Esophagus (tissue), 2 donors: ENCODE results near the gene PIK3CB. TPM values are rescaled to one million over a fixed set of nuclear protein-coding genes. Genes with fewer than 3 reads are reported as not detected.
"Not testable (repeated sequence)": the region's sequence is repeated elsewhere in the genome, so short reads cannot be mapped to it uniquely, and the experiment has no call there.

ENCODE experiments used
- H3K27ac ChIP-seq, 2 donors: one replicate each; pipeline ENCODE4 v1.5.1; 2013; ENCODE audit warnings: low read depth in 2 of 2, mild to moderate bottlenecking in 2 of 2, inconsistent platforms in 1 of 2, low read length in 1 of 2, moderate library complexity in 1 of 2
- H3K27me3 ChIP-seq, 2 donors: one replicate each; pipeline ENCODE4 v1.6.1; 2013; ENCODE audit warnings: low read length in 2 of 2, control low read depth in 1 of 2, mild to moderate bottlenecking in 1 of 2; ENCODE audit not compliant: insufficient read depth in 2 of 2, control insufficient read depth in 1 of 2
- H3K36me3 ChIP-seq, 2 donors: one replicate each; pipeline ENCODE4 v1.6.1; 2013; ENCODE audit warnings: low read length in 1 of 2; ENCODE audit not compliant: control insufficient read depth in 2 of 2, insufficient read depth in 2 of 2
- H3K4me1 ChIP-seq, 2 donors: one replicate each; pipeline ENCODE4 v1.6.1; 2013; ENCODE audit warnings: low read length in 1 of 2; ENCODE audit not compliant: control insufficient read depth in 2 of 2, insufficient read depth in 2 of 2
- H3K4me3 ChIP-seq, 2 donors: one replicate each; pipeline ENCODE4 v1.5.1; 2013; ENCODE audit warnings: low read length in 2 of 2, mild to moderate bottlenecking in 2 of 2, low read depth in 1 of 2, moderate library complexity in 1 of 2
- H3K9me3 ChIP-seq, 2 donors: one replicate each; pipeline ENCODE4 v1.6.1; 2013; ENCODE audit warnings: mild to moderate bottlenecking in 2 of 2, low read depth in 1 of 2, low read length in 1 of 2, moderate library complexity in 1 of 2; ENCODE audit not compliant: control insufficient read depth in 2 of 2, insufficient read depth in 1 of 2
- WGBS, 2 donors: extraction: QIAGEN DNeasy Blood & Tissue Kit; methylation state at CpG; one replicate each; pipeline ENCODE4 v1.1.7; 2013; 5-methylcytosine and 5-hydroxymethylcytosine counted together
- polyA plus RNA-seq, 2 donors: library from polyadenylated mRNA; stranded (reverse); fragments of 200-250 nt; gene quantifications; one replicate each; pipeline ENCODE4 v1.2.3, GENCODE V29; 2013
- donor health status: healthy with polysubstance abuse.
- donor health status: Bipolar disorder and iron deficiency.

PIK3CB gene
- polyA plus RNA-seq, 2 donors: 7.5 to 10.6 TPM

DNA sequence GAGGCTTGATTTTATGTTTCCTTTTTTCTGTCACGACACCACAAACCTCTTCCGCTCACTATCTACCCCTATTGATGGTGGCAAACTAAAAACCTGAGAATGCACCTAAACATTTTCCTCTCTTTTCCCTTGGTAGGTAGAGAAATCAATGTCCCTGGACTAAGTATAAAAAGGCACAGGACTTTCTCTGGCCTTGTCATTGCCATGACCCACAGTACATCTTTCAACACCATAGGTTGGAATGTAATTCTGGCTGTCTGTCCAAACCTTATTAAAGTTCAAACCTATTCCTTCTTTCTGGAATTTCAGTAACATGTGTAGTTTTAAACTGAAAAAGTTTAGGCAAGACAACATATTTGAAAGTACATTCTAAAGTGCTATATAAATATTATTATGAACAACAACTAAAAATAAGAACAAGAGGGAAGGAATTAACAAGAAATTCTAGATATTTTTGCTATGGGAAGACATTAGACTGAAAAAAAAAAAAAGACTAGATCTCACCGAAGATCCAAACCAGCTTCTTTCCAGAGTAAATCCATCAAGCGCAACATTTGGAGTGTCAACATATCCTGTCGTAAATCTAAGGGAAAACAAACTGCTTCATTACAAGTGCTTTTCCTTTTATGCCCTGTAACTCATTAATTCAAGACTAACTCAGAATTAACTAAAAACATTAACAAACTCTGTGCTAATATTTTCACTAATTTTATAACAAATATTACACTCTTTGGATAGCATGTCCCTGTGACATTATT lies 153.1 kb downstream of the PIK3CB start:
- Histone ChIP-seq H3K4me3 (no peak overlapping the region), H3K27ac (no peak overlapping the region), H3K4me1 (no peaks in the 10 kb centered on the region), H3K9me3 (peaks cover 0 to 3% of the 10 kb centered on the region in 2 donors), H3K27me3 (no peaks in the 10 kb centered on the region), H3K36me3 (peaks cover 0 to 3% of the 10 kb centered on the region in 2 donors)
- WGBS, 2 donors: 76 to 79% methylated on average over 5 of the region's 5 CpGs

- WGBS, 2 donors: 94 to 95% methylated on average over 6 of the region's 6 CpGs
- not testable (repeated sequence) for H3K27me3 ChIP-seq, H3K27ac ChIP-seq, H3K4me3 ChIP-seq, H3K36me3 ChIP-seq, H3K4me1 ChIP-seq, H3K9me3 ChIP-seq
Measured at GRCh38 chr3:138680974-138681373, 153.8 kb downstream of the PIK3CB start.

DNA sequence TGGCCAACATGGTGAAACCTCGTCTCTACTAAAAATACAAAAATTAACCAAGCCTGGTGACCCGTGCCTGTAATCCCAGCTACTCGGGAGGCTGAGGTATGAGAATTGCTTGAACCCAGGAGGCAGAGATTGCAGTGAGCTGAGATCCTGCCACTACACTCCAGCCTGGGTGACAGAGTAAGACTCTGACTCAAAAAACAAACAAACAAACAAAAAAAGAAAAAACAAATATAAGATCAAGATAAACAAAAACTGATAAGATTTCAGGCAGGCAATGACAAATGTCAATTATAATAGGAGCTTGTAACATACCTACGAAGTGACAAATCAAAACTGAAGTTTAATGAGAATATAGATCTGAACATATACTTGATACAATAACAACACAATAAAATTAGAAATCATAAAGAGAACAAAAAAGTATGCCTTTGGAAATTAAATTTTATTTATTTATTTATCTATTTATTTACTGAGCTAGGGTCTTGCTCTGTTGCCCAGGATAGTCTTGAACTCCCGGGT lies 155.8 kb downstream of the PIK3CB start:
- Histone ChIP-seq H3K9me3 (peaks cover 0 to 9% of the 10 kb centered on the region in 2 donors), H3K27me3 (no peaks in the 10 kb centered on the region), H3K36me3 (peaks cover 0 to 6% of the 10 kb centered on the region in 2 donors), H3K4me1 (no peaks in the 10 kb centered on the region), H3K4me3 (no peak overlapping the region), H3K27ac (no peak overlapping the region)
- 84 to 87% methylated on average over 5 of the region's 5 CpGs for WGBS, 2 donors

- no peak overlapping the region for H3K27ac ChIP-seq
- H3K36me3 ChIP-seq: peaks cover 0 to 6% of the 10 kb centered on the region in 2 donors
- H3K9me3 ChIP-seq: peaks cover 0 to 9% of the 10 kb centered on the region in 2 donors
- WGBS, 2 donors: 96 to 98% methylated on average over 1 of the region's 1 CpG
- H3K4me3 ChIP-seq: no peak overlapping the region
- H3K4me1 ChIP-seq: no peaks in the 10 kb centered on the region
- no peaks in the 10 kb centered on the region for H3K27me3 ChIP-seq
Measured at GRCh38 chr3:138678086-138678485, 156.6 kb downstream of the PIK3CB start.

DNA sequence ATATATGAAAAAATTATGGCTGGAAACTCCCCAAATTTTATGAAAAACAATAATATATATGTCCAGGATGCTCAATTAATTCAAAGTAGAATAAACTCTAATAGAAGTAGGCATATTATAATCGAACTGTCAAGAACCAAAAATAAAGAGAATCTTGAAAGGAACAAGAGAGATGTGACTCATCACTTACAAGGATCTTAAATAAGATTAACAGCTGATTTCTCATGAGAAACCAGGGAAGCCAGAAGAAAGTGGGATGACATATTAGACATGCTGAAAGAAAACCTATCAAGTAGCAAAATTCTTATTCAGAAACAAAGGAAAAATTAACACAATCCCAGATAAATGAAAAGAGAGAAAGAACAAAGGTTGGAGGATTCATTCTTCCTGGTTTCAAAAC lies 159.3 kb downstream of the PIK3CB start:
- Histone ChIP-seq H3K36me3 (peaks cover 0 to 6% of the 10 kb centered on the region in 2 donors), H3K4me1 (no peaks in the 10 kb centered on the region), H3K9me3 (peaks cover 0 to 9% of the 10 kb centered on the region in 2 donors), H3K27ac (no peak overlapping the region), H3K4me3 (no peak overlapping the region), H3K27me3 (no peaks in the 10 kb centered on the region)
- WGBS, 2 donors: 88 to 91% methylated on average over 1 of the region's 1 CpG

- peaks cover 0 to 9% of the 10 kb centered on the region in 2 donors for H3K9me3 ChIP-seq
- H3K36me3 ChIP-seq: peaks cover 0 to 6% of the 10 kb centered on the region in 2 donors
- 63 to 66% methylated on average over 4 of the region's 4 CpGs for WGBS, 2 donors
- H3K4me1 ChIP-seq: no peaks in the 10 kb centered on the region
- H3K27ac ChIP-seq: no peak overlapping the region
- H3K4me3 ChIP-seq: no peak overlapping the region
- no peaks in the 10 kb centered on the region for H3K27me3 ChIP-seq
Measured at GRCh38 chr3:138673641-138674530, 160.8 kb downstream of the PIK3CB start.

- no peak overlapping the region for H3K4me3 ChIP-seq
- no peak overlapping the region for H3K27ac ChIP-seq
Measured at GRCh38 chr3:138670407-138670806, 164.3 kb downstream of the PIK3CB start.

GRCh38 chr3:138668107-138668506 lies 166.6 kb downstream of the PIK3CB start:
- H3K9me3 ChIP-seq: no peaks in the 10 kb centered on the region
- no peak overlapping the region for H3K4me3 ChIP-seq
- H3K27ac ChIP-seq: no peak overlapping the region
- no peaks in the 10 kb centered on the region for H3K4me1 ChIP-seq
- H3K27me3 ChIP-seq: no peaks in the 10 kb centered on the region
- peaks cover 0 to 5% of the 10 kb centered on the region in 2 donors for H3K36me3 ChIP-seq
- WGBS, 2 donors: 27 to 30% methylated on average over 1 of the region's 1 CpG

More at GRCh38 chr3:138670407-138670806, 164.3 kb downstream of the PIK3CB start:
- H3K27me3 ChIP-seq: no peaks in the 10 kb centered on the region
- peaks cover 0 to 3% of the 10 kb centered on the region in 2 donors for H3K36me3 ChIP-seq
- H3K4me1 ChIP-seq: no peaks in the 10 kb centered on the region
- H3K9me3 ChIP-seq: peaks cover 0 to 6% of the 10 kb centered on the region in 2 donors

- peaks cover 5% of the 10 kb centered on the region in 2 donors for H3K36me3 ChIP-seq
- H3K9me3 ChIP-seq: no peaks in the 10 kb centered on the region
- H3K27ac ChIP-seq: no peak overlapping the region
- H3K4me3 ChIP-seq: no peak overlapping the region
- no peaks in the 10 kb centered on the region for H3K4me1 ChIP-seq
- H3K27me3 ChIP-seq: no peaks in the 10 kb centered on the region
- WGBS, 2 donors: 57 to 78% methylated on average over 2 of the region's 2 CpGs
Measured at GRCh38 chr3:138657508-138657907, 177.2 kb downstream of the PIK3CB start.
